GM12873 (cell line): ENCODE results near the gene LRRC9.

Experiments
- TF ChIP-seq, protein P1 (sequence below): IDR thresholded peaks from 2 replicates; pipeline ENCODE4 v1.5.1; 2012; ENCODE audit warnings: low read depth, mild to moderate bottlenecking, moderate library complexity, low read length, control low read depth; ENCODE audit not compliant: insufficient read depth; ENCODE audit errors: missing control alignments

LRRC9 gene

DNA sequence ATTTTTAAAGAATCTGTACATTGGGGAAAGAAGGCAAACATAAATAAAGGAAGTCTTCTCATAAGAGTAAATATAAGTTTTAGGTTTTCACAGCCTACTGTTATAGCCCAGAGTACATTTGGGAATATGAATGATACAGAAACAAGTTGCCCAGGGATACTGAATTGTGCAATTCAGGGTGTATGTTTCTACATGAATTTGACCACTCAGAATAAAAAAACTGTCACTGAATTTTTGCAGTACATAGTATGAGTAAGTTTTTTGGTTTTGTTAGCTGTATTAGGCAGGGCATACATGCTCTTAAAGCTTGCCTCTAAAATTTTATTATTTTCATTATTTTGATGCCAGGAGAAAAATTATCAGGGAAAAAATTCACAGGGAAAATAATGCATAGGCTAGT, 165.1 kb downstream of the LRRC9 start:
- TF ChIP-seq, protein P1, sequence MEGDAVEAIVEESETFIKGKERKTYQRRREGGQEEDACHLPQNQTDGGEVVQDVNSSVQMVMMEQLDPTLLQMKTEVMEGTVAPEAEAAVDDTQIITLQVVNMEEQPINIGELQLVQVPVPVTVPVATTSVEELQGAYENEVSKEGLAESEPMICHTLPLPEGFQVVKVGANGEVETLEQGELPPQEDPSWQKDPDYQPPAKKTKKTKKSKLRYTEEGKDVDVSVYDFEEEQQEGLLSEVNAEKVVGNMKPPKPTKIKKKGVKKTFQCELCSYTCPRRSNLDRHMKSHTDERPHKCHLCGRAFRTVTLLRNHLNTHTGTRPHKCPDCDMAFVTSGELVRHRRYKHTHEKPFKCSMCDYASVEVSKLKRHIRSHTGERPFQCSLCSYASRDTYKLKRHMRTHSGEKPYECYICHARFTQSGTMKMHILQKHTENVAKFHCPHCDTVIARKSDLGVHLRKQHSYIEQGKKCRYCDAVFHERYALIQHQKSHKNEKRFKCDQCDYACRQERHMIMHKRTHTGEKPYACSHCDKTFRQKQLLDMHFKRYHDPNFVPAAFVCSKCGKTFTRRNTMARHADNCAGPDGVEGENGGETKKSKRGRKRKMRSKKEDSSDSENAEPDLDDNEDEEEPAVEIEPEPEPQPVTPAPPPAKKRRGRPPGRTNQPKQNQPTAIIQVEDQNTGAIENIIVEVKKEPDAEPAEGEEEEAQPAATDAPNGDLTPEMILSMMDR = no peak

DNA sequence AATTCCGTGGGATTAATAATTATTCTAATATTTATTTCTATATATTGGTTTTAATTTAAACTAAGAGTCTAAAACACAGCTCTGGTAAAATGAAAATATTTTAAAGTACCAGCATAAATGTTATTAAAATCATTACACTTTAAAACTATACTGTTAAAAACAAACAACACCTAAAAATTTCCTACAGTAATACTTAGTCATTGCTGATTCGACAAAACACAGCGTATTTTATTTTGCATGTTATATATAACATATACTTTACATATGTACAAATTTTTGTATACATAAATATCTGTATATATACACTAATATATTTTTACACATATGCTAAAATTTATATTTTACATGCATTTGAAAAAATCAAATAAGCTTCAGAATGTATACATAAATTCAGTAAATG, 165.7 kb downstream of the LRRC9 start:
- TF ChIP-seq, protein P1 = no peak

DNA sequence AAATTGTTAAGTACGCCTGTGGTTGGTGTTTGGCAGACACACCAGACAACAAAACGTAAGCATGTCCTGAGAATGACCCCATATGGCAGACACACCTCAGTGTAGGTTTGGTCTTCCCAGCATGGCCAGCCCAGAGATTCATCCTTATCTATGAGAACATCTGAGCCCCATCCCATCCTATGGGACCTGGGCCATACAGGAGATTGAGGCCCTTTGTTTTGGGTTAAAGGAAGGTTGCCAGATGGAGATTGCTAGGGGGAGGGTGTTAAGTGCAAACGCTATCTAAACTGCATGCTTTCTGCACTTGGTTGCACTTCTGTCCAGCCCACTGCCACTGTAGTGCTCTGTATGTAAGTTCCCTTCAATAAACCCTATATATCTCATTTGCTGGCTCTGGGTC, 167.7 kb downstream of the LRRC9 start:
- TF ChIP-seq, protein P1 = no peak

DNA sequence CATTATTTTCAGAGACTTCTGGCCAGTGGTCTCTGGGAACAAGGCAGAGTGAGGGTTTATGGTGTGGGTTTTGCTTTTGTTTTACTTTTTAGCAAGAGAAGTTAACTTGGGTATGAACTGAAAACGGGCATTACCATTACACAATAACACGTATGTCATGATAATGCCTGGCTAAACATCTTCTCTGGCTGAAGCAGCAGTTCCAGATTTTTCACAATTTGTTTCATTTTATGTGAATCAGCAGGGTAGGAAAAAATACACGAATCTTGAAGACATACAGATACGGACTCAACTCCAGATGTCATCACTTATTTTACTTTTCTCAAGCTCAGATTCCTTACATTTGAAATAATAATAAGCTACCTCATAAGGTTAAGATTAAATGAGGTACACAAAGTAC, 169.3 kb downstream of the LRRC9 start:
- TF ChIP-seq, protein P1 = no peak

GRCh38 chr14:60090864-60091519, 171.0 kb downstream of the LRRC9 start:
- TF ChIP-seq, protein P1 = no peak

DNA sequence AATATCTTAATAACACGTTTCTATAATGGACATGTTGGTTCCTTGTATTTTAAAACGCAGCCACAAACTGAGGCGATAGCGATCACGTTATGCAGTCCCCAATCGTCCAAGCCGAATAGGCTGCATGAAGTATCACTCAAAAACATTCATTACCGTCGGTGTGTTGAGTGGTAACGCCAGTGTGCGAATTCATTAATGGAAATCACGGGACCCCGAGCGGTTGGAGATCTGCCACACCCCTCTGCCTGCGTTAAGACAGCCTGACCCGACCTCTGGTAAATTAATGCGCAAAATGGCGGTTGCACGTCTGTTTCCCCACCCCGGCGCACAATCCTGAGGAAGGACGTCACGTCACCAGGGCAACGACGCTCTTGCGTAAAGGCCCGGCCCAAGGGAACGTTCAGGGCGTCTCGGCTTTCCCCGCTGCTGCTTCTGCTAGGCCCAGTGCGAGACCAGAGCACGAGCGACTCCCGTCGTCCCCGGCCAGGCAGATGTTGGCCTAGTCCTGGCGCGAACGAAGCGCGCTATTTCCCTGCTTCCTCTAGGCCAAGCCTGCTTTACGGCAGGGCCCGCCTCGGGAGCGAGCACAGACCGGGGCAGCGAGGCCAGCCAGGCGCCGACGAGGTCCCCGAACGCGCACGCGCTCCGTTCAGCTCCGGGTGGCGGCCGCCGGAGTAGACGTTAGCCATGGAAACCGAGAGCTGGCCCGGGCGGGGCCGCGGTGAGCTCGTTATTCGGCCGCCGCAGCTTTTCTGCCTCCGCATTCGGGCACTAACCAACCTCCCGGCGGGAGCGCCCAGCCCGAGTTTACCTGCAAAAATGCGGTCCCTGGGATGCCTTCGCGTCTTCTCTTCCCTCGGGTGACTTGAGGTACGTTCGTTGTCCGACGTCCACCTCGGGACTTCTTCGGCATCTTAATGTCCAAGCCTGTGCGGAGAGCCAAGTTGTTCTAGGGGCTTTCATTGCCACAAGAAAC, 171.9 kb downstream of the LRRC9 start, which contains the start of gene PCNX4:
Gene PCNX4, plus strand, starts transcription at position 374 of the 976 bp plus-strand sequence. CDS start 15,716 bp downstream, outside the sequence.
- TF ChIP-seq, protein P1 = no peak

DNA sequence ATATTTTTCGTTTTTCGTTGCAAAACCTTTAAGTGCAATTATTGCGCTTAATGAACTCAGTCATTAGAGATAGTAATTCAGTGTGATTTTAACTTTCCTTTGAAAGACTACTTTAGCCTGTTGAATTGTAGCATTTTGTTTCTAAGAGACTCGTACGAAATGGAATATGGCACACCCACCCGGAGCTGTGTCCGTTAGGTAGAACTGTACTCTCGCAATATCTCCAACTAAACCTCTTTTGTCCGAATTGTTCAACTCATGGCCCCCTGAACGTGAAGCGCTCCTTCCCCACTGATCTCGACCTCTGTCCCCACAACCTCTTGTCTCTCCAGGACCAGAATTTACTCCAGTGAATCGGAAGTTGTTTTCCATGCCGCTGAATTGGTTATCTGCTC, 172.6 kb downstream of the LRRC9 start:
- TF ChIP-seq, protein P1 = no peak
